Left ventricle myocardium superior (tissue), 1 donor: ENCODE results near the gene DRD3. TPM values are rescaled to one million over a fixed set of nuclear protein-coding genes. Genes with fewer than 3 reads are reported as not detected.

Source experiments
- ATAC-seq: fragments of 200-7000 bp; cut with Tn5 transposase; one replicate; pipeline ENCODE4 v1.9.1; 2020; ENCODE audit warnings: mild to moderate bottlenecking, moderate library complexity
- DNase-seq: peaks from one replicate; pipeline ENCODE4 v3.0.0-alpha.2; 2020
- intact Hi-C: fragments of 100-400 bp; cut with micrococcal nuclease; formaldehyde crosslinking; loops from one replicate; pipeline ENCODE4 v1.11.0; 2022
- long read RNA-seq: library from polyadenylated mRNA; unstranded; transcript quantifications from one replicate; pipeline ENCODE4 v2.0.0, GENCODE V29; 2021
- total RNA-seq: library from RNA; stranded (reverse); fragmentation: NEBNext Ultra II Directional; extraction: Animal tissue kit (Norgen Biotek cat#: 25700); gene quantifications from one replicate; pipeline ENCODE4 v1.2.1, GENCODE V29; 2021
- donor health status: DM: no; HTN: yes; CAD: no; lungs with severe emphysema.

DRD3 gene
- not detected for total RNA-seq
- long read RNA-seq: 0 reads

GRCh38 chr3:114178770-114179368 lies at the start of gene DRD3:
Gene DRD3, minus strand, starts transcription at chr3:114179052. Its CDS starts 7,060 bp downstream, at chr3:114171992.
- ATAC-seq (peak; percentile 37), DNase-seq (no peak)
- intact Hi-C loops: no loop called here

- no peak for DNase-seq
- no peak for ATAC-seq
- intact Hi-C loops: no loop called here
Observed at GRCh38 chr3:114227076-114227475, 48.2 kb upstream of the DRD3 start.

- intact Hi-C loops: no loop called here
- DNase-seq (no peak), ATAC-seq (no peak)
Observed at GRCh38 chr3:114226313-114226712, 47.5 kb upstream of the DRD3 start.

GRCh38 chr3:114223143-114223542 lies 44.3 kb upstream of the DRD3 start:
- intact Hi-C loops: no loop called here
- DNase-seq (no peak), ATAC-seq (no peak)

- DNase-seq (no peak), ATAC-seq (no peak)
- intact Hi-C loops: no loop called here
Observed at GRCh38 chr3:114221881-114222264, 43.0 kb upstream of the DRD3 start.

- ATAC-seq (peak; percentile 95), DNase-seq (peak; percentile 45)
- intact Hi-C loops: no loop called here
Observed at GRCh38 chr3:114221165-114221880, 42.5 kb upstream of the DRD3 start.

GRCh38 chr3:114219741-114220140 lies 40.9 kb upstream of the DRD3 start:
- intact Hi-C loops: no loop called here
- ATAC-seq (no peak), DNase-seq (no peak)

- no peak for ATAC-seq
- intact Hi-C loops: no loop called here
- DNase-seq: no peak
Observed at GRCh38 chr3:114218578-114219185, 39.8 kb upstream of the DRD3 start.

GRCh38 chr3:114218006-114218405 lies 39.2 kb upstream of the DRD3 start:
- DNase-seq (no peak), ATAC-seq (no peak)
- intact Hi-C loops: no loop called here

- ATAC-seq: no peak
- DNase-seq: no peak
- intact Hi-C loops: no loop called here
Observed at GRCh38 chr3:114217266-114217665, 38.4 kb upstream of the DRD3 start.

GRCh38 chr3:114216186-114216970 lies 37.5 kb upstream of the DRD3 start:
- DNase-seq: no peak
- intact Hi-C loops: no loop called here
- no peak for ATAC-seq

- ATAC-seq: no peak
- intact Hi-C loops: no loop called here
Observed at GRCh38 chr3:114214542-114215341, 35.9 kb upstream of the DRD3 start.

GRCh38 chr3:114213627-114214541 lies 35.0 kb upstream of the DRD3 start:
- peak; percentile 44 for ATAC-seq
- DNase-seq: no peak
- intact Hi-C loops: no loop called here

More at GRCh38 chr3:114214542-114215341, 35.9 kb upstream of the DRD3 start:
- DNase-seq: no peak

- DNase-seq (no peak), ATAC-seq (no peak)
- intact Hi-C loops: no loop called here
Observed at GRCh38 chr3:114213292-114213626, 34.4 kb upstream of the DRD3 start.

- intact Hi-C loops: no loop called here
- DNase-seq (no peak), ATAC-seq (no peak)
Observed at GRCh38 chr3:114212646-114213045, 33.8 kb upstream of the DRD3 start.

GRCh38 chr3:114207768-114208167 lies 28.9 kb upstream of the DRD3 start:
- intact Hi-C loops: no loop called here
- ATAC-seq (no peak), DNase-seq (no peak)

GRCh38 chr3:114206342-114206741 lies 27.5 kb upstream of the DRD3 start:
- DNase-seq (no peak), ATAC-seq (no peak)
- intact Hi-C loops: no loop called here

GRCh38 chr3:114205541-114205940 lies 26.7 kb upstream of the DRD3 start:
- no peak for DNase-seq
- no peak for ATAC-seq
- intact Hi-C loops: no loop called here
